Fibroblast of pulmonary artery (primary cell): ENCODE data around the gene METTL3.

ENCODE experiments used
- DNase-seq: peaks from one replicate; pipeline ENCODE4 v3.0.0-alpha.2; 2010; ENCODE audit warnings: low read depth
- H3K4me3 ChIP-seq: replicated peaks from 2 replicates; pipeline ENCODE4 v1.5.1; 2011; ENCODE audit warnings: low read depth, mild to moderate bottlenecking, control low read depth, low read length, moderate library complexity
- CTCF ChIP-seq: IDR thresholded peaks from 2 replicates; pipeline ENCODE4 v1.5.1; 2011; ENCODE audit warnings: mild to moderate bottlenecking, control low read depth, low read length, inconsistent platforms; ENCODE audit errors: missing control alignments

METTL3 gene

GRCh38 chr14:21520767-21521166 lies 9.6 kb upstream of the METTL3 start:
- no peak overlapping the region for H3K4me3 ChIP-seq
- no peak for DNase-seq
- no peak for TF ChIP-seq CTCF

- no peak overlapping the region for H3K4me3 ChIP-seq
- no peak for DNase-seq
- TF ChIP-seq CTCF: no peak
Measured at GRCh38 chr14:21518725-21519124, 7.6 kb upstream of the METTL3 start.

- TF ChIP-seq CTCF: no peak
Measured at GRCh38 chr14:21514341-21514740, 3.2 kb upstream of the METTL3 start.

GRCh38 chr14:21509432-21510143 lies 1.6 kb downstream of the METTL3 start:
- no peak for DNase-seq
- TF ChIP-seq CTCF: no peak
- H3K4me3 ChIP-seq: peak overlapping the region; percentile 89

More at GRCh38 chr14:21514341-21514740, 3.2 kb upstream of the METTL3 start:
- no peak overlapping the region for H3K4me3 ChIP-seq
- DNase-seq: no peak

- DNase-seq: no peak
- TF ChIP-seq CTCF: no peak
- no peak overlapping the region for H3K4me3 ChIP-seq
Measured at GRCh38 chr14:21506557-21506956, 4.6 kb downstream of the METTL3 start.

- H3K4me3 ChIP-seq: no peak overlapping the region
- no peak for TF ChIP-seq CTCF
- DNase-seq: no peak
Measured at GRCh38 chr14:21505012-21505553, 6.1 kb downstream of the METTL3 start.

- TF ChIP-seq CTCF: no peak
- H3K4me3 ChIP-seq: no peak overlapping the region
- no peak for DNase-seq
Measured at GRCh38 chr14:21503376-21503775, 7.8 kb downstream of the METTL3 start.
